GM12874 (cell line): Measurements from ENCODE around the gene TPRG1L.

ENCODE experiments used
- CTCF ChIP-seq: IDR thresholded peaks from 2 replicates; pipeline ENCODE4 v1.5.1; 2011; ENCODE audit warnings: low read depth, mild to moderate bottlenecking, control low read depth, low read length, moderate library complexity; ENCODE audit not compliant: insufficient read depth

TPRG1L gene

GRCh38 chr1:3656450-3657095 lies 31.8 kb downstream of the TPRG1L start:
- no peak for TF ChIP-seq CTCF

- TF ChIP-seq CTCF = no peak
These were observed 32.3 kb downstream of the TPRG1L start for GRCh38 chr1:3657096-3657475.

GRCh38 chr1:3657578-3658230 lies 32.9 kb downstream of the TPRG1L start:
- no peak for TF ChIP-seq CTCF

GRCh38 chr1:3658231-3658615 lies 33.4 kb downstream of the TPRG1L start:
- no peak for TF ChIP-seq CTCF

GRCh38 chr1:3659093-3659492 lies 34.3 kb downstream of the TPRG1L start:
- TF ChIP-seq CTCF = no peak

- no peak for TF ChIP-seq CTCF
These were observed 35.9 kb downstream of the TPRG1L start for GRCh38 chr1:3660704-3661103.

- TF ChIP-seq CTCF = no peak
These were observed 36.8 kb downstream of the TPRG1L start for GRCh38 chr1:3661631-3662030.
